ENCODE data around the gene ZBTB20.
A peak's percentile ranks its signal among the peaks of the same experiment; 100 is the strongest.

Gene ZBTB20

GRCh38 chr3:114392831-114393230 lies 754.3 kb downstream of the ZBTB20 start:
- no peak for FAIRE-seq

DNA sequence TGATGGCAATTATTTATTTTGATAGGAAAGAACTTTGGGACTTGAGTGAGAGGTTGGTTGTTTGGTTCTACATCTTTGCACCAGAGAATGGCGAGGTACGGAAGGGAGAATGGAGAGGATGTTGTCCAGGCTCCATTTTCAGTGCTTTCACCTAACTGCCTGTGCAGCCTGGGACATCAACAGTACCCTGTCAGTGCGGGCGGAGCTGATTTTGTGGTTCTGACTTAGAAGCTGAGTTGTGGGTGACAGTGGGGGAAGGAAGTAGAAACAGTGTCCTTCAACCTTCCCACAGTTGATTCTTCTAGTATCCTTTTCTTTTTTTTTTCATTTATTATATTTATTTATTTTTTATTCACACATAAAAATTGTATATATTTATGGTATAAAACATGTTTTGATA lies 757.9 kb downstream of the ZBTB20 start:
- FAIRE-seq: no peak

DNA sequence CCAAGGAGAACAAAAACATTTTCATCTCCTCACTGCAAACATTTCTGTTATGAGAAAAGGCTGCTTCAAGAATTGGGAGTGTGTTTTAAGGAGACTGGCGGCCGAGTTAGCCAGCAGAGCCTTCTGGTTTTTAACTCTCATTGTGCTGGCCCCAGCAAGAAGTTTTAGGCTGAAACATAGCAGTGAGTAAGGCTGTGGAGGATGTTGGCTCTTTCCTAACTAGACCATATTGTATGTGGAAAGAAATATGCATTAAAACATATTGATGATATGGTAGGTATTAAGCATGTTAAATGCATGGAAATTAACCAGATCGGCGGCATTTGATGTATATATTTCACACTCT lies 762.6 kb downstream of the ZBTB20 start:
- no peak for FAIRE-seq

DNA sequence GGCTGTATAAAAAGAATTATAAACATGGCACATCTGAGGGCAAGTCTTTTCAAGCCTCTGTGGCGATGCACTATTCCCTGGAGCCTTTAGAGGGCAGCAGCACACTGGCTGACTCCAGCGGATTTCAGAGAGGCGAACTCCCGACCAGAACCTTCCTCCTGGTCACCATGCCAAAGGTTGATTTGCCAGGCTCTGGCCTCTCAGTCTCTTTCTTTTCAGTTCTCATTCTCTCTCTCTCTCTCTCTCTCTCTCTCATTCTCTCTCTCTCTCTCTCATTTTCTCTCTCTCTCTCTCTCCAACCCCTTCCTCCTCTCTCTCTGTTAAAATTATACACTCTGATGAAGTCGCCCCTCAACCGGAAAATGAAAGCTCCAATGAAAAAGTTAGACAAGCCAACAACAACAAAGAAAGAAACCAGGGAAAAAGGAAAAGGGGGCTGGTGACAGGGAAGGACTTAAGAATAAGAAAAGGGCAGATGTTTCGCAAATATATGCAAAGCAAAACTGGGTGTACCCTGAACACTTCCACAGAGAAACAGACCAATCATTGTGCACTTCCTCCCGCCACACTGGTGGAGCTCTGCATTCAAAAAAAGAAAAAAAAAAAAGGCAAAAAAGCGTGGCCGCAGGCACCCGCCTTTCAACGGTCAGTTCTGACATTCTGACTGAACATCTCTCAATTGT lies 763.1 kb downstream of the ZBTB20 start:
- FAIRE-seq: peak; percentile 30

GRCh38 chr3:114380233-114380651 lies 766.8 kb downstream of the ZBTB20 start:
- no peak for FAIRE-seq

- FAIRE-seq: no peak
Observed at GRCh38 chr3:114379266-114379665, 767.8 kb downstream of the ZBTB20 start.

DNA sequence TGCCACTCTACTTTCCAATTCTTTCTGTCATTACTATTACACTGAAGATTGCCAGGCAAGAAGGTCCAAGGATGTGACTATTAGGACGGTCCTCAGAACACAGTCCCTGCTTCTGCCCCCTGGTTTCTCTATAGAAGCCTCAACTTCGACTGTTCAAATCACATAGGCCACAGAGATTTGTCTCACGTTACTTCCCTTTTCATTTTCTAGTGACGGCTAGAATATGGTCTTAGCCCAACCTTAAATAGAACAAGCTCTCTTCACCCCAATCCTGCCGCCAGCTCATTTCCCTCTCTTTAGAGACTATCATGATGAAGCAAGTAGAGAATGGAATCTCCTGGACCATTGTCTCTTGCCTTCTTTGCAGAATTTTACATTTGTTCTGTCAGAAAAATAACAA lies 768.3 kb downstream of the ZBTB20 start:
- FAIRE-seq: no peak

GRCh38 chr3:114377426-114377825 lies 769.7 kb downstream of the ZBTB20 start:
- FAIRE-seq: no peak

- FAIRE-seq: no peak
Observed at GRCh38 chr3:114376516-114377185, 770.4 kb downstream of the ZBTB20 start.

DNA sequence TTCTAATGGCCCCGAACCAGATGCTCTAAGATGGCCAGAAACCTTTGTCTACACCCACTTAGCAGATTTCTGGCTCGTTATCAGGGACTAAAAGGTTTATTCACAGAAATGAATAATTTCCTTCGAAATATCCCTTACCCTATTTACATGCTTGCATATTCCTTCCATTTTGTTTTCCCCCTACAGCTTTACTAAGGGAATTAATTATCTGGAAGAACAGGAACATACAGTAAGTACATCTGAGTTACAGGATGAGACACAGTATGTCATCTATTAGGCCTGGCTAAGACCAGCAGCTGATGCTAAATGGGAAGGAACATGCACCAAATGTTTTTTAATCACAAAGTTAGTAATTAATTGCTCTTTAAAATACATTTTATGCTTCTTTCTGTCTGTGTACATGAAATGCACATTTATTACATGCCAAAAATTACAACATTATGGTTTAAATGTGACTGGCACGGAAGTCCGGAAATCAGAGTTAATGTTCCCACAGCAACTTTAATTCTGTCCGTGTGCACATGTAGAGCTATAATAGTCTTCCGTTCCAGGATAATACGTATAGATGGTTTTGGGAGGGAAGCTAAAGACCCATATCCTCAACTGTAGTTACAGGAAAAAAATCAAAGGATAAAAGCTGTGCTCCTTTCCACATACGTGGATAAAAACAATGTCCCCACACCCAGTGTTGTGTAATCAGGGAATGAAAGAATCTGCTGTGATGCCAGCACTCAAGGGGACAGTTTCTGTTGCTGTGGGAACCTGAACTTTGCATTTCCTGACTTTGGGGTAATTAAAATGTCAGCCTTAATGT lies 771.3 kb downstream of the ZBTB20 start:
- no peak for FAIRE-seq

DNA sequence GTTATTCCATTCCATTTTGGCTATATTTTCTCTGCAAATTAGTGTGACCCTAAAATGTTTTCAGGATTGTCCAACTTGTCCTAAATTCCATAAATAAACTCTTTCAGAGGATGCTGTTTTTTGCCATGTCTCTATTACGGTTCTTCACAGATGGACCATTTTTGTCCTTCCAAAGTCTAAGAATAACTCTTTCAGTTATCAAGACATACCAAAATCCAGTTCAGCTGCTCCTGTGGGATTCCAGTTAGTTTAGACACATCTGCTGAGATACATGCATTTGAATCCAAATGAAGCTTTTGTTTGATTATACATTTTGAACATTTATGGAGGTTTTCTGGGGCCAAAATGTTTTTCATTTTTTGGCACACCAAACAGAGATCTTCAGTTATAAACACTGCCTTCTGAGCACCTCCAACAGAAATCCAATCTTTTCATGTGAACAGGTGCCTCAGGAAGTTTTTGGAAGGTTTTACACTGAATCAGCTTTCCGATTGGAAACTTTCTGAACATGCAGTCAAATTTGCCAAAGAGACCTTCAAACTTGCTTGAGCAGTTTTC lies 772.6 kb downstream of the ZBTB20 start:
- FAIRE-seq: no peak

DNA sequence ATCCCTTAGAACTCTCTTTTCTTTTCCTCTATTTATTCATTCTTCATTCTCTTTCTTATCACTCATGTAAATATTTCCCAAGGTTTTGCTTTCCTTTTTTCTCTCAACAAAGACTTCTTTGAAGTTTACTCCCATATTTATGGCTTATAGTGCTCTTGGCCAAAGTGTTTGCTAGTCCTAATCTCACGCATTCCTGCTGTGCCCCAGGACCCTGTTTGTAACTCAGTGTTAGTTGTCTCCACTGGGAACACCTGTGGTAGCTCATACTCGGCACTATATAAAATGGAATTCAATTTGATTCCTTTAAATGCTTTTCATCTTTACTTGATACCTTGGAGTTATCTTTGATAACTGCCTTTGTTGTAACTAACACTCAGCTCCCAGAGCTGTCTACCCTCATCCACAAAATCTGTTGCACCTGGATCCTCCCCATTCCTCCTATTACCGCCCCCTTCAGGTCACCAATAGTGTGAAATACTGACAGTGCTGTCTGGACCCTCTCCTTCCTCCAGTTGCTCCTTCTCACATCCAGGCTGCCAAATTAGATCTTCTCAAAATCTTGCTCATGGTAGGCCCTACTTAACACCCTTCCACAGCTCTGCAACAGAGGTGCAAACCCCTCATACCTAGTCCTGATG lies 776.4 kb downstream of the ZBTB20 start:
- no peak for FAIRE-seq

DNA sequence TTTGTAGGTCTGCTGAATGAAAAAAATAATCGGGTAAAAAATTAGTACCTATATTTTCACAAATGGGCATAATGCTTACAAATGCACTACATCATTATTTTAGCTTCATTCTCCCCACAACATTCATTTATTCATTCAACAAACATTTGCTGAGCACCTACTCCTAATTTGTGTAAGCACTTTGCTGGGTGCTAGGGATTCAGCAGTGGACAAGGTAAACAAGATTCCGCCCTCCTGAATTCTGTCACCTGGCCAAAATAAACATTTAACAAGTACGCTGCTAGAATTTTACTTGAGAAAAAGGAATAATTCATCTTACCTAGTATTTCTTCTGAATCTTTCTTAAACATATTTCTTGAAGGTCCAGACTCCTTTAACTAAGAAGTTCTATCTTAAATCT lies 781.2 kb downstream of the ZBTB20 start:
- FAIRE-seq: no peak

- FAIRE-seq: no peak
Observed at GRCh38 chr3:114364806-114365654, 782.1 kb downstream of the ZBTB20 start.

DNA sequence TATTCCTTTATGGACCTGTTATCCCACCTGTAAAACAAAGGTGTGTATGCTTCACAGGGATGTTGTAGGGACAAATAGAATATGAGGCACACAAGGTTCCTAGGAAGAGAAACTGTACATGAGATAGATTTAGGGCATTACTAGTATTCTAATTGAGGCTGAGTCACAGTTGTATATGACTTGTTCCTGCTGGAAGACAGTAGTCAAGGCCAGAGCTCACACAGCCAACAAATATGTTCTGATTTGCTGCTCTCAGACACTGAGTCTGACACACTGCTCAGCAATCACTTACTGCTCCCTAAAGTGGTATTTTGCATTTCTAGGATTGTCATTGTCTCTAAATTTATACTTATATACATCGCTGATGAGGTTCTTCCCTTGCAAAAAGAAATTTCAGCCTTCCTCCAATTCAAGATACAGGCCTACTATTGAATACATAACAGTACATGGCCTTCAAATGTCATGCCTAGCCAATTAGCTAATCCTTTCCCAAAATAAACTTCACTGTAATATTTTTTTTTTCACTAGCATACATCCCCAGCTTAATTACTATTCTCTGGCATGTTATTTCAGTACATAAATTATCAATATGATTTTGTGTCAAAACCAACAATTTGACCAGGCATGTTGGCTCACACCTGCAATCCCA lies 783.4 kb downstream of the ZBTB20 start:
- FAIRE-seq: no peak

DNA sequence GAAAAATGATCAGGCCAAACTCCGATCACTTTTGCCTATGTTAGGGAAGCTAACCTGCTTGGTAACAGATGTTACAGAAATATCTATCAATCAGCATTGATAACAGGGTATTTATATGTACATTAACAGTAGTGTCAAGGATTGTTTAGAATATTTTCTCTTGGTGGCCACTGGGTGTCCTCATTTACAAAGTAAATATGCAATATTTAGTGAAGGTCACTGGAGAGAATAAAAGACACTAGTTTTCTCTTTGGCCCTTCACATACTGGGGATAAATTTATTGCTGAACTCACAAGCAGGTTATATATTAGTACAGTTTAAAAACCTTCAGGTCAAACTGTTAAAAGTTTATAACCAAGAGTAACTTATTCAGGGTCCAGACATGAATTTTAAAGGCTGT lies 784.3 kb downstream of the ZBTB20 start:
- peak; percentile 73 for FAIRE-seq

- FAIRE-seq: no peak
Observed at GRCh38 chr3:114361391-114361790, 785.7 kb downstream of the ZBTB20 start.

DNA sequence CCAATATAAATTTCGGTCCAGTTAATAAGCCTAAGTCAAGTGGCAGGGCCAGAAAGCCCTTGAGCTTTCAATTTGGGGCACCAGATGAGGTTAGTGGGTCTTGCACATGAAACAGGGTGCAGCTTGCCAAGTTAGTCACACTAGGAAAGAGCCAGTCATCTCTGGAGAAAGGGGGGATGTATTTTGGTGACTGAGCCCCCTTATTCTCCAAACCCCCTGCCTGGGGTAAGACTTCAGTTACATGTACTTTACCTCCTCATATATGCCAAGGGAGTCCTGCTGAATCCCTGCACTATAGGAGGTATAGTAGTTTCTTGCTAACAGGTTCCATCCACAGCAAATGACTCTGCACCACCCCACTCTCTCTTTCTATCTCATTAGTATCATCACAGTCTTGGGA lies 790.6 kb downstream of the ZBTB20 start:
- no peak for FAIRE-seq

GRCh38 chr3:114356066-114356465 lies 791.0 kb downstream of the ZBTB20 start:
- FAIRE-seq: no peak

DNA sequence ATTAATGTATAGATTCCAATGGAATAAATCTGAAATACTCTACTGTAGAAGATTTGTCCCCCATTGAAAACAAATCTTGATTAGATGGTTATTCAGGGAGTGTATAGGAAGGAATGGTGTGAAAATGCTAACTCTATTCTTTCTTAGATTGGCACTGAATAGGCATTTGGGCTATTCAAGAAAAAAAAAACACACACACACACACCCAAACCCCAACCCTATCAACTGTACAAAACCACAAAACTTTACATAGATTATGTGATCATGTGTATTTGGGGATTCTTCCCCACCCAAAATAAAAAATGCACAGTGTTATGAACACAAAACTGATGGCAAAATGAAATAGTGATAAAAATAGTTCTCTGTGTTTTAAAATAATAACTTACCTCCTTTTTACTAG lies 791.4 kb downstream of the ZBTB20 start:
- FAIRE-seq: no peak

DNA sequence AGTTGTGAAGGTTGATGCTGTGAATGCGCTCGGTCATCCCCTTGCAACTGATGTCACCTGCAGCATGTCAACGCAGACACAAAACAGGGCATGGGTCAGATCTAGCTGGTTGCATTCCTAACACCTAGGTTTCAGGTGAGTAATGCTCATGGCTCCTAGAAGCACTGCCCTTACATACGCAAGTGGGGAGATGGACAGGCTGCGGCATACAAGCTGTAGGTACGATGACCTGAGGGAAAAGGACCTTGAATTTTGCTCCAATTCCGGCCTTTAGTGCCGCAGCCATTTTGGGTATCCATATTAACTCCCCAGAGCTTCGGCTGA lies 795.3 kb downstream of the ZBTB20 start:
- FAIRE-seq: no peak
